GM21737 (cell line): ENCODE results near the gene PTGDS.

Source experiments
- ATAC-seq: cut with Tn5 transposase; IDR thresholded peaks from one replicate; pipeline ENCODE4 v1.9.1; 2021; ENCODE audit warnings: mild to moderate bottlenecking, moderate library complexity; ENCODE audit not compliant: unreplicated experiment

PTGDS gene

DNA sequence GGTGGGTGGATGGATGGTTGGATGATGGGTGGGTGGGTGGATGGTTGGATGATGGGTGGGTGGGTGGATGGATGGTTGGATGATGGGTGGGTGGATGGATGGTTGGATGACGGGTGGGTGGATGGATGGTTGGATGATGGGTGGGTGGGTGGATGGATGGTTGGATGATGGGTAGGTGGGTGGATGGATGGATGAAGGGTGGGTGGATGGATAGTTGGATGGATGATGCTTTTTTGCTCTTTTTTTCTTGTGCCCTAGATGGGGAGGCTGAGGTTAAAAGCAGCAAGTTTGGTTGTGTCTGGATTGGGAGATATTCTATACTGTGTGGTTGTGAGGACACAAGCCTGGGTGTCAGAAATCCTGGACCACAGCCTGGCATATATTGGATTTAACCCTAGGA is 19.8 kb upstream of the PTGDS start:
- no peak for ATAC-seq

DNA sequence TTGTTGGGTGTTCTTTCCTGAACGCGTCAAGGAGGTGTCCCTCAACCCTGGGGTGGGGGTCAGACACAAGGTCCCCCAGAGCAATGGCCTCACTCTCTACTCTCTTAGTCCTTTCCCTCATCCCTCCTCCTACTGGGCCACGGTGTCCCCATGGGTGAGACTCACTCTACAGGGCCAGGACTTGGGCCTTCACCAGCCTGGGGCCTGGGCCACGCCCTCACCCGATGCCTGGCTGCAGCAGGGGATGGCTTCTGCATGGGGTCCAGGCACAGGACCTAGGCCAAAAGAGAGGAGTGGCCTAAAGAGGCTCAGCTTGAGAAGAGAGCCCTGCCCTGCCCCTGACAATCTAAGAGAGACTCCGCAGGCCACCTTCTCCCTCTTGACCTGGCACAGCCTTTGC is 19.4 kb upstream of the PTGDS start:
- no peak for ATAC-seq

DNA sequence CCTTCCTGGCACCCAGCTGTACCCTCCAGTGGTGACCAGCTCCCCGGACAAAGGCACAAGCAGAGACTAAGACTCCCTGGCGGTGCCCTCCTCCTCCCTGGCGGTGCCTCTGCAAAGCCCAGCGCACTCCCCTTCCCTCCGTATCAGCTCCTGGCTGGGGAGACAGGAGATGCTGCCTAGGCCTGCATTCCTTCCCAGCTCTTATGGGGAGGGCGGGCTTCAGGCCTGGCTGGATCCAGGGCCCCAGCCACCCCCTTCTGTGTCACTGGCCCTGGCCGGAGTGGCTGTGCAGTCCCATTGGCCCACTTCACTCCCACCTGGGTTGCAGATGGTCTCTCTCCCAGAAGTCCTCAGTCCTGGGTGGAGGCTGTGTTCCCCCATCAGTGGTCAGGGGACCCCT is 18.8 kb upstream of the PTGDS start:
- no peak for ATAC-seq

DNA sequence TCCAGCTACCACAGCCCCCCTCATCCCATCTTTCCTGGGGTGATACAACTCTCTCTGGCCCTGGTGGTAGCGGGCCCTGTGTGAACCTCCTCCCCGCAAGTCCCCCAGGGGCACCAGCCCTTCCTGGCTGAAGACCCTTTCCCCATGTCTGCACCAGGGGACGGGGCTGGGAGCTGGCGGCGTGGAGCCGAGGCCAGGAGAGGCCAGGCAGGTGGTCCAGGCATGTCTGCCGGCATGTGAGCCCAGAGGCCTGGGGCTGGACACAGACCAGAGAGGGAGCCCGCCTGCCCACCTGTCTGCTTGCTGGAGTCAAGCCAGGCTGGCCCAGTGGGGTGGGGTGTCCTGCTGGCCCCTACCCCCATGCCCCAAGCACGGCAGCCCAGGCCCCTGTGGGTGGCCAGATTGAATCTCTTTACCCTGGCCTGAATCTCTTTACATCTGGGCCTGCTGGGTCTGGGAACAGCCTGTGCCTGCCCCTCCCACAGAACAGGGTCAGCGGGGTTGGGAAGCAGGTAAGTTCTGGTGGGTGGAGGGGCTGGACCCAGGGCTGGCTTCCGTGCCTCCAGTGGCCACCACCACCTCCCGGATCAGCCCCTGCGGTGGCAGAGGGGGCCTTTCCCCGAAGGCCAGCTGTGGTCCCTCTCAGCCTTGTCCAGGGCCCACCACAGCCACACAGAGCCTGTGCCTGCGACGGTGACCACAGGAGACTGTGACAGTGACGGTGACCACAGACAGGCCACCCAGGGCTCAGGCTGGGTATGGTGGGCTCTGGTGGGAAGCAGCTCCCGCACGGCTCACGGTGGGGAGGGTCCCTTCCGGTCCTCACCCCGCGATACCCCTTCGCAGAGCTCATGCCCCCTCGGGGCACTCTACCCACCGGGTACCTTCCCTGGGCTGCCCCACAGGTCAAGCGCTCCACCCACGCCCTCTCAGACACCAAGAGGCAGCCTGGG is 18.1 kb upstream of the PTGDS start:
- no peak for ATAC-seq

DNA sequence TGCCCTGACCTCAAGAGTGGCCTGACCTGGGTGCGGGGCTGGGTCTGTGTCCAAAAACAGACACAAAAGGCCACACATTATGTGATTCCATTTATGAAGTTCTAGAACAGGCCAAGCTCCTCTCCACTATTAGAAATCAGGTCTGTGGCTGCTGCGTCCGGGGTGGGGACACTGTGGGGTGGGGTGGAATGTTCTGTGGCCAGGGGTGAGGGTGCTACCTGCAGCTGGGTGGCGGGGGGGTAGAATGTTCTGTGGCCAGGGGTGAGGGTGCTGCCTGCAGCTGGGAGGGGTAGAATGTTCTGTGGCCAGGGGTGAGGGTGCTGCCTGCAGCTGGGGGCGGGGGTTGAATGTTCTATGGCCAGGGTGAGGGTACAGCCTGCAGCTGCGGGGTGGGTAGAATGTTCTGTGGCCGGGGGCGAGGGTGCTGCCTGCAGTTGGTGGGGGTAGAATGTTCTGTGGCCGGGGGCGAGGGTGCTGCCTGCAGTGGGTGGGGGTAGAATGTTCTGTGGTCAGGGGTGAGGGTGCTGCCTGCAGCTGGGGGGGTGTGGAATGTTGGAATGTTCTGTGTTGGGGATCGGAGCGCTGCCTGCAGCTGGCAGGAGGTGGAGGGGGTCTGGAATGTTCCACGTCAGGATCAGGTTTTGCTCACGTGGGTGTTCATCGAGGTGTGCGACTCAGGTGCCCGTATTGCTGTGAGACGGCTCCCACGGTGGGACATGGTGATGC is 16.9 kb upstream of the PTGDS start:
- no peak for ATAC-seq

DNA sequence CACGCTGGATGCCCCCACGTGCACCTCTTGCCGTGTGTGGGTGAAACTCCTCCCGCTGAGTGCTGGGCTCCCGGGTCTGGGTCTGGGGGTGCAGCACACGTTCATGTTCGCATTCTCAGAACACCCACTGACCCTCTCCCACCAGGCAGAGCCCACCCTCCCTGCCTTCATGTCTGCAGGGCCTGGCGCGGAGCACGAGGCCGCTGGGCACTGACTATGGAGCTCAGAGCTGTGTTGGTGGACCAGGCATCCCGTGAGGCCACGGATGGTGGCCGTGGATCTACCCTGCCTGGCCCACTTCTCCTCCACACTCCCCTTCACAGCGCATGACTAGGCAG is 16.4 kb upstream of the PTGDS start:
- no peak for ATAC-seq

DNA sequence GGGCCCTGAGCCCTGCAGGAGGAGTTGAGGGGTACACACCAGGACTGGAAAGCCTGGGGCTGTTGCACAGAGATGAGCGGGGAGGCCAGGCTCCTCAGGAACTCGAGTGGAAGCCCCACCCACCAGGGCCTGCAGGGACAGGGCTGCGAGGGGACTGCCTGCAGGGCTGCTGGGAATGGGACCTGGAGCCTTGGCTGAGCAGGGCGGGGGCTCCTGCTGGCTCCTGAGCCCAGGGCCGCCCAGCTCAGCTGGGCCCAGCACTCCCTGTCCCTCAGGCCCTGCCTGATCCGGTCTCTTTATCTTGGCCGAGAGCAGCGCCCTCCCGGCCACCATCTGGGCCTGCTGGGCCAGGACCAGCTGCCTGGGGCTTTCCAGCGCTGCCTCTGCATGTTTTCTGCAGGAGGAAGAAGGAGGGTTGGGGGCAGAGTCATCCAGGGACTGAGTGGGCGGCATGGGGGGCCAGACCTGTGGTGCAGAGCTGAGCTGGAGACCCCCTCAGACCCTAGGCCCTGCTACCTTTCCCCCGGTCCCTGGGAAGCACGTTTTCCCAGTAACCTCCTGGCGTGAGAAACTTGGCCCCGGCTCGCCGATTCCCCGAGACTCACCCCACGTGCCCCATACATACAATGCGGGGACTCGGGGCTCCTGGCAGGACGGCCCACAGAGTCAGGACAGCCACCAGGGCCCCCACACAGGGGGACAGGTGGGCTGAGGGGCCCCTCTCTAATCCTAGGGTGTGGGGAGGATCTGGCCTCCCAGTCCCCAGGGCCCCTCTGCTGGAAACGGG is 15.8 kb upstream of the PTGDS start:
- ATAC-seq: no peak

DNA sequence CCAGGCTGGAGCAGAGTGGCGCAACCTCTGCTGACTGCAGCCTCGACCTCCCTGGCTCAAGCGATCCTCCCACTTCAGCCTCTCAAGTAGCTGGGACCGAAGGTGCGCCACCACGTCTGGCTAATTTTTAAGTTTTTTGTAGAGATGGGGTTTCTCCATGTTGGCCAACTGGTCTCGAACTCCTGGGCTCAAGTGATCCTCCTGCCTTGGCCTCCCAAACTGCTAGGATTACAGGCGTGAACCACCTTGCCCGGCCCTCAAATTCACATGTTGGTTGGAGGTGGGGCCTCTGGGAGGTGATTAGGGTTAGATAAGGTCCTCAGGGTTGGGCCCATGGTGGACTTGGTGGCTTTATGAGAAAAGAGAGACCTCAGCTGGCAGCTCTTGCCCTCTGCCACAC is 15.1 kb upstream of the PTGDS start:
- ATAC-seq: no peak

DNA sequence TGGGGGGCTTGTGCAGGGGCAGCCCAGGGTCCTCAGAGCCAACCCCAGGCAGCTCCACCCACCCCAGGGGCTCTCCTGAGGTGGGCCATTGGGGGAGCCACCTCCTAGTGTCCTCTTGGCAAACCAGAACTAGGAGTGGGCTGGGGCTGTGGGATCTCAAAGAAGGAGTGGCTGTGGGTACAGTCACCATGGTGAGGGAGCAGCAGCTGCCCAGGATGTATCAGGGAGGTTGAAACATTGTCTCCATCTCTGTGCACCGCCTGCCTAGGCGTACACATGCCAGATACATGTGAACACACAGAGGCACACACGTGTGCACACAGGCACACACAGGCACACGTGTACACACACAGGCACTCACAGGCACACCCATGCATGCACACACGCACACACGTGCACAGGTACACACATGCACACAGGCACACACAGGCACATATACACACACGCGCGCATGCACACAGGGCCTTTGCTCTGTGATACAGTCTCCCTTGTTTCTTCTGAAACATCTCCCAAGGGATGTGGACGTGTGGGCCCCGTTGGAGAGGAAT is 14.5 kb upstream of the PTGDS start:
- no peak for ATAC-seq

DNA sequence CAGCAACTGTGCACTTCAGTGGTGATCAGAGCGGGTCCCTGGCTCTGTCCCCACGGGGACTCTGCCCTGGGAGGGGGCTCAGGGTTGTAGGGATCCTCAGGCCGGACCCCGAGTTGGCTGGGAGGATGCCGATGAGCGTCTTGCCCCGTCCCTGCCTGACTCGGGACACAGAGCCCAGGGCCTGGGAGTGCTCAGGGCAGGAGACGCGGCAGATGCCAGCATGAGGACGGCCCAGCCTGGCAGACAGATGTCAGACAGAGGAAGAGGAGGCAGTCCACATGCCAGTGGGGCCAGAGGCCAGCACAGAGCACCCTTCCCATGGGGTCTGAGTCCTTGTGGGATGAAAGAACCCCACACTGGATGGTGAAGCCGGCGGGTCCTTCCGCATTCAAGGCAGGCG is 14.0 kb upstream of the PTGDS start:
- no peak for ATAC-seq

DNA sequence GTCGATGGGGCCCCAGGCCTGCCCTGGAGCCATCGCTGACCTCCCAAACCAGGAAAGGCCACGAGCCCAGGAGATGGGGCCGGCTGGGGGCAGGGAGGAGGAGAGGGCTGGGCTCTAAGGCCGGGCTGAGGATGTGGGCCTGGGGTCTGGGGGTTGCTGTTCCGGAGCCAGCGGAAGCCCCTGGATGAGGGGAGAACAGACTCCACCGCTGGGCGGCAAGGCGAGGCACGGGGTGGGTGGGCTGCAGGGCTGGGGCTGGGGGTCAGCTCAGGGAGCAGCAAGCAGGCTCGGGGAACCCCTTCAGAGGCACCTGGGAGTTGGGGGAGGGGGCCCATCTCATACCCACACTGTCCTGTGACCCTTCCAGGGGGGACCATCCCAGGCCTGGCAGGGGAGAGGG is 13.6 kb upstream of the PTGDS start:
- ATAC-seq: no peak

DNA sequence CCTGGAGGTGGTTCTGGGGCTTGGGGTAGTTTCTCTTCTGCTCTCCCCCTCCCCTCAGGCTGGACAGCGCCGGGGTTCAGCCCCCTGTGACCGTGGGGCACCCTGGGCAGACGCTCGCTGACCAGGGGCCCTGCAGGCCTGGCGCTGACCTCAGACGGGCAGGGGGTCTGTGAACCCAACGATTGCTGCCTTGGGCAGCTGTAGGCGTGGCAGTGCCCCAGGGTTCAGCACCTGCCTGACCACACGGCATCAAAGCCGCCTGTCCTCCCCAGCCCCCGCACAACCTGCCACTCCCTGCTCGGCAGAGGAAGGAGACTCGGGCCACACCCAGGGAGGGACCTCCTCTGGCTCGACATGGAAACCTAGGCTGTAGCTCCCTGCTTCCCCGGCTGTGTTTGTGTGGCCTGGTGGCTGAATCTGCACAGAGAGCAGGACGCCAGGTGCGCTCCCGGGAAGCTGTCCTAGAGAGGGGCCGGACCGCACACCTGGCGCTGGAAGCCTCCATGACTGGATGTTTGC is 13.1 kb upstream of the PTGDS start:
- ATAC-seq: no peak

DNA sequence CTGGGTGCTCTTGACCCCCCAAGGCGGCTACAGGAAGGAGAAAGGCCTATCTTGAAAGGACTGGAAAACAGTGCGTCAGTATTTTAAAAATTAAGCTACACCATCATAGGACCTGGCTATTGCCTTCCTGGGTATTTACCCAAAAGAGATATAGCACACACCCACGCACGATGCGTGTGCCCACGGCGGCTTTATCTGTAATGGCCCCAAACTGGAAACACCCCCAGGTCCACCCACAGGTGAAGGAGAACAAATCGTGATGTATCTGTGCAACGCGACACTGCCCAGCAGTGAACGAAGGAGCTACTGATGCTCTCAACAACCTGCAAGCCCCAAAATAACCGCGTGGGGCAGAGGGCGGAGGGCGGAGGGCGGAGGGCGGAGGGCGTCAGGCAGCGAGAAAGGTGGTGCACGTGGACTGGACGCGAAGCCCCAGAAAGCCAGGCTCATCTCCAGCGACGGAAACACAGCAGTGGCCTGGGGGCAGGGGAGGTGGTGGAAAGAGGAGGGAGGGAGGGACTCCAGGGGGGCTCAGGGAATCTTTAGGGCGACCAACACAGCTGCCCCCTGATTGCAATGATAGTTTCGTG is 12.4 kb upstream of the PTGDS start:
- no peak for ATAC-seq

DNA sequence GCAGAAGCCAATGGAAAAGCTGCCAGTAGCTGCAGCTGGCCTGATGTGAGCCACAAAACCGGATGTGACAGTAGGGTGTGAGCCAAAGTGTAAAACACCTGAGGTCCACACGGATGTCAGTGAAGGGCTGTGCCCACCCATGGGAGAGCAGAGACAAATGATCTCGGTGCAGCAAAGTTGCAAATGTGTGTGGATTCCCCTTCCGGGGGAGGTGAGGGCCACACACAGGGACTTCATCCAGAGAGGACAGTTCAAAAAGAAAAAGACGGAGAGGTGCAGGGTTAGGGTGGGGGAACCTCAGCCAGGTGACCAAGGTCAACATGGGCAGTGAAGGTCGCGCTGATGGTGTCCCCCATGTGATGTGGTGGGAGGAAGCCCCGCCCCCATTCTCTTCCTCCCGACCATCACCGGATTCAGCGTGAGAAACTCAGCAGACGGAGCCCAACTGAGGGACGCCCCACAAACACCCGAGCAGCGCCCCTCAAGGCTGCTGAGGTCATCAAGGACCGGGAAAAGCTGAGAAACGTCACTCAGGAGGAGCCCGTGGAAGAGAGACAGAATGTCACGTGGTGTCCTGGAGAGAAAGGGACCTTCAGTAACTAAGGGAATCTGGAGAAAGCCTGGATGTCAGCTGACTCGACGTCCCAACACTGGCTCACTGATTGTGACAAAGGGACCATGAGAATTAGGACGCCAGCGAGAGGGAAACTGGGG is 11.4 kb upstream of the PTGDS start:
- no peak for ATAC-seq

DNA sequence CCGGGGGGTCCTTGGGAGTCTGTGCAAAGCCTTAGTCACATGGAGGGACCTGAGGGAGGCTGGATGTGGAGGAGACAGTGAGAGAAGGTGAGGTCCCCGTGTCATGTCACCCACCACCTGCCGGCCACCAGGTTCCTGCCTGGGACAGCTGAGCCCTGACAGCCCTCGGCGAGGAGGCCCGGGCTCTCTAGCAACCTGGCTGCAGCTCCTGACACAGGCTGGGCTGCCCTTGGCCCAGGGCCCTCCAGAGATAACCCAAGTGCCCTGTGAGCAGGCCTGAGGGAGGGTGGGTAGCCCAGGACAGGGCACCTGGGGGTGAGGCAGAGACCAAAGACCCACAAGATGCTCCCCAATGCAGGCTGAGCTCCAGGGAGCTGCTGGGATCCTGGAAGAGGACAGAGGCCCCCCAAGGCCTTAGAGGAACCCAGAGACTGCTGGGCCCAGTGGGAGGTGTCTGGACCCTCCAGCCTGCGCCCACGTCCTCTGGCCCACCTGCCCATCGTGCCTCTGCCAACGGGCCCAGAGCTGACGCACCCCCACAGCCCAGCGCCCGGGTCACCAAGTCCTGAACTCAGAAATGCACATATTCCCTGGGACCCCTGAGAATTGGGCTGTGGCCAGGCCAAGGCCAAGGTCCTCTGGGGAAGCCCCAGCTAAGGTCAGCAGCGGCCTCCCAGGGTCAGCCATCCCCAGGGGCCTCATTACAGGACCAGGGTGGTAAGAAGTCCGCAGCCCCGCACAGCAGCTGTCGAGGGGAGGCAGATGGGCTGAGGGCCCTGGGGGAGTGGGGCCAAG is 8.8 kb upstream of the PTGDS start:
- no peak for ATAC-seq

DNA sequence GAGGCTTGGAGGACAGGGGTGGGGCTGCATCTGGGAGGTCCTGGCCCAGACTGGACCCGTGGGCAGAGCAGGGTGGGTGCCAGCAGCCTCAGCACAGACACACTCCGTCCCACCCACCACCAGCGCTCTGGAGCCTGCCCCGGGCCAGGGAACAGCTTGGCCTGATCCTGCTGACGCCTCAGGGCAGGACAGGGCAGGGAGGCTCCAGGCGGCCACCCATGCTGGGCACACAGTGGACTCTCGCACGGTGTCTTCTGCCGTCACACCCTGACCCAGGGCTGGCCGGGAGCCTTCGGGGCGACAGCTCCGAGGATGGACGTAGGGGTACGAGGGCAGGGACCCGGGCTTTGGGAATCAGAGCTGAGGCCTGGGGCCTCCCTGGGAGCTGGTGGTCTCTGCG is 8.2 kb upstream of the PTGDS start:
- no peak for ATAC-seq

DNA sequence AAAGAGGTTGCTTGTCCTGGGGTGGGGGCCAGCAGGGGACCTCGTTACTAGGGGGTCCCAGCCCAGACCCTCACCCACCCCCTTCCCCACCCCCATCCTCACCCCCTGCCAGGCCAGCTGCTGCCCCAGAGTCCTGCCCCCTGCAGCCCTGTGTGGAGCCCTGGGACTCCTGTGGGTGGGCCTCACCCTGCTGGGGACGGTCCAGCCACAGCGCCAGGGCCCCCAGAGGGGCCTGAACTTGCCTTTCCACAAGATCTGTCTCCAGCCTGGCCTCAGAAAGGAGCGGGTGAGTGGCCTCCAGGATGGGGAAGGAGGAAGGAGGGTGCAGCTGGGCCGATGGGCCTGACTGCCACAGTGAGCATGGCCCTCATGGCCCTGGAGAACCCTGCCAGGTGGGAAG is 7.5 kb upstream of the PTGDS start:
- no peak for ATAC-seq

DNA sequence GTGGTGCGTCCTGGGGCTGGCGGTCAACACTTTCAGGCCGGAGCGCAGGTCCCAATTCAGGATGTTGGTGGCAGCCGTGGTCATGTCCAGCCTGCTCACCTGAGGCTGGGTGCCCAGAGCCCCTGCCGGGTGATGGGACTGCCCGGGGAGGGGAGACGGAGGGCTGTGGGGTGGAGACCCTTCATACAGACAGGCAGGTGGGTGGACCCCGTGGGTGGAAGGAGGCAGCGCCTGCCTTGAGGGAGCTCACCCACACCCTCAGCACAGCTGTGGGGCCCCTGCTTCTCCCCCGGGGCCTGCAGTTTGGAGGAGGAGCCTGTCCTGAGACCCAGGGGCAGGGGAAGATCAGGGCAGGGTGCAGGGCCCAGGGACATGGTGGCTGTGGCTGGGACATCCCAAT is 6.9 kb upstream of the PTGDS start:
- ATAC-seq: no peak

DNA sequence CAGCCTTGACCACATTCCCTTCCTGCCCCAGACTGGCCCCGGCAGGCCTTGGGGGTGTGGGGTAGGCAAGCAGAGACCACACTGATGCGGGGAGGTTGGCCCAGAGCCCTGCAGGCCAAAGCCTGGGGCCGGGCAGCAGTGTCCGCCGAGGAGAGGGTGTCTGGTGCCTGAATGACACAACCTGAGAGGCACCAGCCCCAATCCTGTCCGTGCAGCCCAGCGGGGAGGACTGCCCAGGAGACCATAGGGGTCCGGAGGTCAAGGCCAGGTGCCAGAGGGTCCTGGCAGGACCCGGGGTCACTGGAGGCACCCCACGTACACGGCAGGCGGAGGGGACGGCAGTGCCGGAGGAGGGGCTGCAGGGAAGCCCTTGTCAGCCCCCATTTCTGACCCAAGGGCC is 5.6 kb upstream of the PTGDS start:
- no peak for ATAC-seq
